HEK293 (cell line): ENCODE results near the gene KIF26B.

Experiments
- CTCF ChIA-PET: fragments of 350-600 bp; formaldehyde crosslinking; extraction: SDS; loops from one replicate; lab custom pipeline; 2021; ENCODE audit warnings: antibody characterized with exemption; lab: Yijun Ruan, JAX
- POLR2A ChIA-PET: fragments of 300-600 bp; formaldehyde crosslinking; extraction: SDS; loops from one replicate; lab custom pipeline; 2020; ENCODE audit warnings: antibody characterized with exemption, inconsistent platforms; lab: Yijun Ruan, JAX
- H3K27ac ChIP-seq: fragments of 200-500 bp; sonication (Bioruptor generic); 2 replicates; pipeline ENCODE4 v1.5.1; 2014; ENCODE audit warnings: low read depth, low read length, control low read depth, inconsistent platforms; ENCODE audit errors: extremely low read depth
- H3K36me3 ChIP-seq, 2 experiments: fragments of 200-500 bp in 1 of 2; sonication (Bioruptor generic) in 1 of 2; 1 replicate in 1 of 2; 2 replicates in 1 of 2; pipeline ENCODE4 v1.5.1; 2014 to 2017; ENCODE audit warnings: inconsistent platforms in 2 of 2, low read length in 2 of 2; ENCODE audit not compliant: control insufficient read depth in 2 of 2, insufficient read depth in 1 of 2
- H3K4me1 ChIP-seq: fragments of 200-500 bp; sonication (Bioruptor generic); 2 replicates; pipeline ENCODE4 v1.5.1; 2014; ENCODE audit warnings: mild to moderate bottlenecking, low read length, inconsistent platforms; ENCODE audit not compliant: control insufficient read depth, insufficient read depth
- H3K4me3 ChIP-seq: 2 replicates; pipeline ENCODE4 v1.5.1; 2011; ENCODE audit warnings: low read depth, mild to moderate bottlenecking, control low read depth, low read length, moderate library complexity
- H3K9me3 ChIP-seq: fragments of 200-500 bp; sonication (Bioruptor generic); 2 replicates; pipeline ENCODE4 v1.5.1; 2014; ENCODE audit warnings: low read depth, low read length, inconsistent platforms; ENCODE audit not compliant: control insufficient read depth, insufficient read depth
- EGR2 ChIP-seq: fragments of 450-650 bp; formaldehyde crosslinking; IDR thresholded peaks from 2 replicates; pipeline ENCODE4 v1.5.1; 2016; ENCODE audit warnings: low read depth, missing biosample characterization, missing genetic modification characterization
- HOXC10 ChIP-seq: sonication (generic); formaldehyde crosslinking; IDR thresholded peaks from 2 replicates; pipeline ENCODE4 v1.8.1; 2023; ENCODE audit warnings: mild to moderate bottlenecking, missing genetic modification reagents
- KLF9 ChIP-seq: fragments of 450-650 bp; formaldehyde crosslinking; IDR thresholded peaks from 2 replicates; pipeline ENCODE4 v1.5.1; 2016; ENCODE audit warnings: missing biosample characterization, missing genetic modification characterization, low read depth
- PRDM6 ChIP-seq: fragments of 450-650 bp; formaldehyde crosslinking; IDR thresholded peaks from 2 replicates; pipeline ENCODE4 v1.5.1; 2017; ENCODE audit warnings: missing biosample characterization, missing genetic modification characterization
- YY1 ChIP-seq: fragments of 450-650 bp; formaldehyde crosslinking; IDR thresholded peaks from 2 replicates; pipeline ENCODE4 v1.5.1; 2018; ENCODE audit warnings: missing biosample characterization, missing genetic modification characterization
- ZEB2 ChIP-seq: fragments of 450-650 bp; formaldehyde crosslinking; IDR thresholded peaks from 2 replicates; pipeline ENCODE4 v1.5.1; 2016; ENCODE audit warnings: missing biosample characterization, missing genetic modification characterization
- ZFP37 ChIP-seq: fragments of 450-650 bp; formaldehyde crosslinking; IDR thresholded peaks from 2 replicates; pipeline ENCODE4 v1.5.1; 2016; ENCODE audit warnings: missing biosample characterization, missing genetic modification characterization
- ZNF140 ChIP-seq: fragments of 450-650 bp; formaldehyde crosslinking; IDR thresholded peaks from 2 replicates; pipeline ENCODE4 v1.5.1; 2016; ENCODE audit warnings: missing biosample characterization, missing genetic modification characterization
- ZNF239 ChIP-seq: fragments of 450-650 bp; formaldehyde crosslinking; IDR thresholded peaks from 2 replicates; pipeline ENCODE4 v1.5.1; 2016; ENCODE audit warnings: missing biosample characterization, missing genetic modification characterization
- ZNF280C ChIP-seq: fragments of 450-650 bp; formaldehyde crosslinking; IDR thresholded peaks from 2 replicates; pipeline ENCODE4 v1.5.1; 2016; ENCODE audit warnings: missing biosample characterization, missing genetic modification characterization
- ZNF302 ChIP-seq: fragments of 450-650 bp; formaldehyde crosslinking; IDR thresholded peaks from 2 replicates; pipeline ENCODE4 v1.5.1; 2016; ENCODE audit warnings: missing biosample characterization, missing genetic modification characterization, low read depth
- ZNF335 ChIP-seq: fragments of 450-650 bp; formaldehyde crosslinking; conservative IDR thresholded peaks from 2 replicates; pipeline ENCODE4 v1.5.1; 2016; ENCODE audit warnings: missing biosample characterization, missing genetic modification characterization
- ZNF354C ChIP-seq: fragments of 450-650 bp; formaldehyde crosslinking; IDR thresholded peaks from 2 replicates; pipeline ENCODE4 v1.5.1; 2016; ENCODE audit warnings: missing biosample characterization, missing genetic modification characterization, low read depth, borderline replicate concordance
- ZNF404 ChIP-seq: fragments of 450-650 bp; formaldehyde crosslinking; IDR thresholded peaks from 2 replicates; pipeline ENCODE4 v1.5.1; 2017; ENCODE audit warnings: missing biosample characterization, missing genetic modification characterization
- ZNF426 ChIP-seq: fragments of 450-650 bp; formaldehyde crosslinking; IDR thresholded peaks from 2 replicates; pipeline ENCODE4 v1.5.1; 2017; ENCODE audit warnings: missing biosample characterization, missing genetic modification characterization, mild to moderate bottlenecking, inconsistent platforms, moderate library complexity
- ZNF449 ChIP-seq: fragments of 450-650 bp; formaldehyde crosslinking; IDR thresholded peaks from 2 replicates; pipeline ENCODE4 v1.5.1; 2017; ENCODE audit warnings: missing biosample characterization, mild to moderate bottlenecking, missing genetic modification characterization, moderate library complexity
- ZNF48 ChIP-seq: fragments of 450-650 bp; formaldehyde crosslinking; IDR thresholded peaks from 2 replicates; pipeline ENCODE4 v1.5.1; 2016; ENCODE audit warnings: missing biosample characterization, missing genetic modification characterization
- ZNF513 ChIP-seq: fragments of 450-650 bp; IDR thresholded peaks from 2 replicates; pipeline ENCODE4 v1.5.1; 2018; ENCODE audit warnings: missing biosample characterization, missing genetic modification characterization
- ZNF521 ChIP-seq: fragments of 450-650 bp; formaldehyde crosslinking; IDR thresholded peaks from 2 replicates; pipeline ENCODE4 v1.5.1; 2017; ENCODE audit warnings: missing biosample characterization, mild to moderate bottlenecking, missing genetic modification characterization
- ZNF549 ChIP-seq: fragments of 450-650 bp; IDR thresholded peaks from 2 replicates; pipeline ENCODE4 v1.5.1; 2018; ENCODE audit warnings: missing biosample characterization, missing genetic modification characterization, mild to moderate bottlenecking, inconsistent platforms, moderate library complexity
- ZNF558 ChIP-seq: fragments of 450-650 bp; formaldehyde crosslinking; IDR thresholded peaks from 2 replicates; pipeline ENCODE4 v1.5.1; 2016; ENCODE audit warnings: missing biosample characterization, missing genetic modification characterization
- ZNF561 ChIP-seq: fragments of 450-650 bp; IDR thresholded peaks from 2 replicates; pipeline ENCODE4 v1.5.1; 2018; ENCODE audit warnings: missing biosample characterization, missing genetic modification characterization, borderline replicate concordance
- ZNF610 ChIP-seq: fragments of 450-650 bp; formaldehyde crosslinking; IDR thresholded peaks from 2 replicates; pipeline ENCODE4 v1.5.1; 2016; ENCODE audit warnings: missing biosample characterization, missing genetic modification characterization, borderline replicate concordance
- ZNF664 ChIP-seq: fragments of 450-650 bp; formaldehyde crosslinking; IDR thresholded peaks from 2 replicates; pipeline ENCODE4 v1.5.1; 2016; ENCODE audit warnings: missing biosample characterization, missing genetic modification characterization
- ZNF704 ChIP-seq: fragments of 450-650 bp; formaldehyde crosslinking; IDR thresholded peaks from 2 replicates; pipeline ENCODE4 v1.5.1; 2016; ENCODE audit warnings: missing biosample characterization, missing genetic modification characterization
- ZNF76 ChIP-seq: fragments of 450-650 bp; formaldehyde crosslinking; IDR thresholded peaks from 2 replicates; pipeline ENCODE4; 2016; ENCODE audit warnings: low read depth, missing biosample characterization, missing genetic modification characterization, borderline replicate concordance
- ZNF768 ChIP-seq: fragments of 450-650 bp; formaldehyde crosslinking; IDR thresholded peaks from 2 replicates; pipeline ENCODE4 v1.5.1; 2018; ENCODE audit warnings: missing biosample characterization, mild to moderate bottlenecking, missing genetic modification characterization
- ZSCAN4 ChIP-seq: fragments of 450-650 bp; formaldehyde crosslinking; IDR thresholded peaks from 2 replicates; pipeline ENCODE4 v1.5.1; 2017; ENCODE audit warnings: missing biosample characterization, missing genetic modification characterization

KIF26B gene

GRCh38 chr1:245454051-245454450 is 299.3 kb downstream of the KIF26B start (continued):
- TF ChIP-seq PRDM6 (tag by site-specific recombination) (no peak), ZFP37 (no peak), ZNF404 (no peak), ZEB2 (tag by site-specific recombination) (no peak), ZNF335 (no peak), YY1 (tag by site-specific recombination) (no peak), ZNF561 (tag by site-specific recombination) (no peak), ZNF239 (tag by site-specific recombination) (no peak), KLF9 (tag by site-specific recombination) (no peak), ZNF76 (tag by site-specific recombination) (no peak), EGR2 (no peak), ZNF521 (tag by site-specific recombination) (no peak), ZNF302 (tag by site-specific recombination) (no peak), ZSCAN4 (no peak)

GRCh38 chr1:245457562-245457961 is 302.8 kb downstream of the KIF26B start:
- Histone ChIP-seq H3K36me3 (no peaks in the 10 kb centered on the region), H3K27ac (no peak overlapping the region), H3K4me1 (no peaks in the 10 kb centered on the region), H3K9me3 (no peaks in the 10 kb centered on the region), H3K4me3 (no peak overlapping the region)
- TF ChIP-seq ZNF664 (tag by site-specific recombination): no peak
- no peak for TF ChIP-seq ZNF768 (tag by site-specific recombination)
- TF ChIP-seq ZNF48 (tag by site-specific recombination): no peak
- no peak for TF ChIP-seq ZNF426
- no peak for TF ChIP-seq HOXC10
- no peak for TF ChIP-seq ZNF449
- no peak for TF ChIP-seq ZNF354C (tag by site-specific recombination)
- no peak for TF ChIP-seq ZFP37
- no peak for TF ChIP-seq ZNF558
- ChIA-PET CTCF (no interaction called here), POLR2A (no interaction called here)

GRCh38 chr1:245458234-245458633 is 303.4 kb downstream of the KIF26B start:
- CTCF ChIA-PET: no interaction called here
- H3K27ac ChIP-seq: no peak overlapping the region
- no peak overlapping the region for H3K4me3 ChIP-seq
- TF ChIP-seq ZNF704 (tag by site-specific recombination) (no peak), ZNF513 (tag by site-specific recombination) (no peak), ZNF610 (tag by site-specific recombination) (no peak), ZNF140 (tag by site-specific recombination) (no peak), ZNF549 (no peak), ZNF280C (no peak)
- no peaks in the 10 kb centered on the region for H3K9me3 ChIP-seq
- H3K36me3 ChIP-seq: no peaks in the 10 kb centered on the region
- POLR2A ChIA-PET: no interaction called here
- H3K4me1 ChIP-seq: no peaks in the 10 kb centered on the region
